Upper lobe of left lung (tissue), 4 donors: ENCODE measurements around the gene ZNF816.
A peak's percentile ranks its signal among the peaks of the same experiment; 100 is the strongest.

Experiments
- POLR2AphosphoS5 ChIP-seq, 2 donors: sonication (generic); formaldehyde crosslinking; IDR thresholded peaks; one replicate each; pipeline ENCODE4 v1.5.1; 2017; ENCODE audit warnings: antibody characterized with exemption in 2 of 2
- TF ChIP-seq, protein P1 (sequence below), 6 experiments: fragments of 450-650 bp in 4 of 6; fragments of 200-600 bp in 2 of 6; sonication (generic) in 2 of 6; IDR thresholded peaks; one replicate each; pipeline ENCODE4 v1.5.1; 2016 to 2019; ENCODE audit warnings: antibody characterized with exemption in 6 of 6

GRCh38 chr19:52993342-52994178 is 30.9 kb upstream of the ZNF816 start:
- TF ChIP-seq POLR2AphosphoS5 (IDR thresholded peaks at IDR 0.05): no peak
- TF ChIP-seq, protein P1, sequence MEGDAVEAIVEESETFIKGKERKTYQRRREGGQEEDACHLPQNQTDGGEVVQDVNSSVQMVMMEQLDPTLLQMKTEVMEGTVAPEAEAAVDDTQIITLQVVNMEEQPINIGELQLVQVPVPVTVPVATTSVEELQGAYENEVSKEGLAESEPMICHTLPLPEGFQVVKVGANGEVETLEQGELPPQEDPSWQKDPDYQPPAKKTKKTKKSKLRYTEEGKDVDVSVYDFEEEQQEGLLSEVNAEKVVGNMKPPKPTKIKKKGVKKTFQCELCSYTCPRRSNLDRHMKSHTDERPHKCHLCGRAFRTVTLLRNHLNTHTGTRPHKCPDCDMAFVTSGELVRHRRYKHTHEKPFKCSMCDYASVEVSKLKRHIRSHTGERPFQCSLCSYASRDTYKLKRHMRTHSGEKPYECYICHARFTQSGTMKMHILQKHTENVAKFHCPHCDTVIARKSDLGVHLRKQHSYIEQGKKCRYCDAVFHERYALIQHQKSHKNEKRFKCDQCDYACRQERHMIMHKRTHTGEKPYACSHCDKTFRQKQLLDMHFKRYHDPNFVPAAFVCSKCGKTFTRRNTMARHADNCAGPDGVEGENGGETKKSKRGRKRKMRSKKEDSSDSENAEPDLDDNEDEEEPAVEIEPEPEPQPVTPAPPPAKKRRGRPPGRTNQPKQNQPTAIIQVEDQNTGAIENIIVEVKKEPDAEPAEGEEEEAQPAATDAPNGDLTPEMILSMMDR (IDR thresholded peaks at IDR 0.05): peak in 5 of 6 experiments; percentile 41 to 90 (median 65)
